Measurements from ENCODE around the gene SLAMF1.
A peak's percentile ranks its signal among the peaks of the same experiment; 100 is the strongest.
"Not testable (repeated sequence)": the region's sequence is repeated elsewhere in the genome, so short reads cannot be mapped to it uniquely, and the experiment has no call there.

SLAMF1 gene, protein sequence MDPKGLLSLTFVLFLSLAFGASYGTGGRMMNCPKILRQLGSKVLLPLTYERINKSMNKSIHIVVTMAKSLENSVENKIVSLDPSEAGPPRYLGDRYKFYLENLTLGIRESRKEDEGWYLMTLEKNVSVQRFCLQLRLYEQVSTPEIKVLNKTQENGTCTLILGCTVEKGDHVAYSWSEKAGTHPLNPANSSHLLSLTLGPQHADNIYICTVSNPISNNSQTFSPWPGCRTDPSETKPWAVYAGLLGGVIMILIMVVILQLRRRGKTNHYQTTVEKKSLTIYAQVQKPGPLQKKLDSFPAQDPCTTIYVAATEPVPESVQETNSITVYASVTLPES

DNA sequence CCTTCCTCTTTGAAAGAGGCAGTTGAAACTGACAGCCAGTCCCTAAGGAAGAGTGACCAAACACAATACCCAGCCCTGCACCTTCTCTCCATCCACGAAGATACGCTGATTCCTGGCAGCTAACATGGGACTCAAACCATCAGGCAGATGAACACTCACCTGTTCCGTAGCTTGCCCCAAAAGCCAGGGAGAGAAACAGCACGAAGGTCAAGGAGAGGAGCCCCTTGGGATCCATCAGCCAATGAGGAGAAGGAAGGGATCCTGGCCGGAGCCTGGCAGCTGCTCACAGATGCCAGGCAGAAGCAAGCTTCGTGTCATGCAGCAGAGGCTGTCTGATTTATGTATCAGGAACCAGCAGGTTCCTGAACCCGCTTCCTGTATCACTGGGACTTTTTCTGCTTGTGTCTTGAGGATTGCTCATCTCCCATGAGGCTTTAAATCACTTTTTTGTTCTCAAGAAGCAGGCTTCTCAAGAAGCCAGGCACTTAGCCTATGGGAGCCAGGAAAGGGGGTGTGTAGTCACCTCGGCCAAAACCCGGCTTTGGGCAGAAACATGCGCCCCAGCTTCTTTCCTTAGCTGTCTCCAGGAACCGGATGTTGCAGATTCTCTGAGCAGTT is at the start of gene SLAMF1:
TSS of gene SLAMF1 (minus strand) at position 334 of the 618 bp plus-strand sequence. CDS start at position 235, 99 bp downstream.
- DNase-seq (ENCODE audit: low read depth): no peak

DNA sequence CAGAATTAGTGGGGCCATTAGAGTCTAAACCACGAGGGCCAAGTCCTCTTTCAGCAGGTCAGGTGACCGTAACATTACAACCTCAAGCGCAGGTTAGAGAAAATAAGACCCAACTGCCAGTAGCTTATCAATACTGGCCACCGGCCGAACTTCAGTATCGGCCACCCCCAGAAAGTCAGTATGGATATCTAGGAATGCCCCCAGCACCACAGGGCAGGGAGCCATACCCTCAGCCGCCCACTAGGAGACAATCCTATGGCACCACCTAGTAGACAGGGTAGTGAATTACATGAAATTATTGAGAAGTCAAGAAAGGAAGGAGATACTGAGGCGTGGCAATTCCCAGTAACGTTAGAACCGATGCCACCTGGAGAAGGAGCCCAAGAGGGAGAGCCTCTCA is 45.5 kb upstream of the SLAMF1 start:
- not testable (repeated sequence) for DNase-seq (ENCODE audit: low read depth)

DNA sequence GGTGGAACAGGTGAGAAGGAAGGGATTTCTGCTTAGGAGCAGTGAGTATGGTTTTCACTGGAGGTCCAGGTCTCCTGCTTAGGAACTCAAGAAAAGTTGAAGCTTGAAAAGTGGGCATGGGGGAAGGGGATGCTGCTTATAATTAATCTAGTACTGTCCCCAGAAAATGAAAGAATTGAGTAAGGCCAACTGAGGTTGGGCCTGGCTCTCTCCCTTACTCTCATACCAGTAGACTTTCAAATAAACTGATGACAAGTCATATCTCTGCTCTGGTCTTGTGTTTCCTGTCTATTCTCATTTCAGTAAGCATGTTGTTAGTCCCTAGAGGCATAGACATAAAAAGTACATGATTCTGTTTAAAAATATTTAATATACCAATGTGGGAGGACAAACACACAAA is 38.4 kb upstream of the SLAMF1 start:
- DNase-seq (ENCODE audit: low read depth): no peak

DNA sequence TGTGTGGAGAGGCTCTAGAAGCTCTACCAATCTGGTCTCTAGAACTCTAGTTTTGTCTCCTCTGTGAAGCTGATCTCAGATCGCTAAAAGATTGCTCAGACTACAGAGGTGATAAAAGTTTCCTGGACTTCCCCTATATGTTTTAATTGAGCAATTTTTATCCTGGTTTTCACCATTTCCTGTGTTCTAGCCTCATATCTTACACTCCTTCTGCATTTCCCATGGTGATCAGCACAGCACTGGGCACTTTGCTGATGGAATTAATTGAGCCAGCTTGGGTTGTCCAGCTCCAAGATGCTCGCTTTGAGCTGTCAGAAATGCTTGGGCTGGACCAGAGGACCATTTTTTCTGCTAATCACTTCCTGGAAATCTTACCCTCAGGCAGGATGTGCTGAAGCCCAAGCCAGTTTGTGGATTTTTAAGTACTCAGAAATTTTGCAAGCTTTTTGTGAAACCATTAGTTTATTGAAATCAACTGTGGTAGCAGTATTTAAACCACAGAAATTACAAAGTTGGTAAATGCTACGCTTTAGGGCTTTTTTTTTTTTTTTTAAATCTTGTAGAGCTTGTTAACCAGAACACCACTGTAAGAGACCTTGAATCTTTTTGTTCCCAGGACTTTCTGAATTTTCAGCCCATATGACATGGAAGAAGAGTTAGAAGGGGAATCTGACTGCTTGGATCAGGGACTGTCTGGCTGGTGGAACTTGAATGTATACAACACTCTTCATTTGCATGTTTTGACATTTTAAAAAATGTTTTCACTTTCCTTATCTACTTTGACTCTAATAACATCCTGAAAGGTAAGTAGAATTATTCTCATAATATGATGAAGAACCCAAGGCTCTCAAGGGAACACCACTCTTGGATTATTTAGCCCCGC is 36.4 kb upstream of the SLAMF1 start:
- DNase-seq (ENCODE audit: low read depth): no peak

DNA sequence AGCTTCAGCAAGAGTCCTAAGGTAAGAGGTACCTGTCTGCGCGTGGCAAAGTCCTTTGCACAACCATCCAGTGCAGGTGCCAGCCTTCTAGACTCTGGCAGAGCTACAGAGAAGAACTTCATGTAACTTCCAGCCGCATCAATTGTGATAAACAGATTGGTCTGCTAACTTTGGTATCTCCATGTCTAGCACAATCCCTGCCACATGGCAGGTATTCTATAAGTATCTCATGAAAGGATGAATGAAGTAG is 35.0 kb upstream of the SLAMF1 start:
- DNase-seq (ENCODE audit: low read depth): no peak

DNA sequence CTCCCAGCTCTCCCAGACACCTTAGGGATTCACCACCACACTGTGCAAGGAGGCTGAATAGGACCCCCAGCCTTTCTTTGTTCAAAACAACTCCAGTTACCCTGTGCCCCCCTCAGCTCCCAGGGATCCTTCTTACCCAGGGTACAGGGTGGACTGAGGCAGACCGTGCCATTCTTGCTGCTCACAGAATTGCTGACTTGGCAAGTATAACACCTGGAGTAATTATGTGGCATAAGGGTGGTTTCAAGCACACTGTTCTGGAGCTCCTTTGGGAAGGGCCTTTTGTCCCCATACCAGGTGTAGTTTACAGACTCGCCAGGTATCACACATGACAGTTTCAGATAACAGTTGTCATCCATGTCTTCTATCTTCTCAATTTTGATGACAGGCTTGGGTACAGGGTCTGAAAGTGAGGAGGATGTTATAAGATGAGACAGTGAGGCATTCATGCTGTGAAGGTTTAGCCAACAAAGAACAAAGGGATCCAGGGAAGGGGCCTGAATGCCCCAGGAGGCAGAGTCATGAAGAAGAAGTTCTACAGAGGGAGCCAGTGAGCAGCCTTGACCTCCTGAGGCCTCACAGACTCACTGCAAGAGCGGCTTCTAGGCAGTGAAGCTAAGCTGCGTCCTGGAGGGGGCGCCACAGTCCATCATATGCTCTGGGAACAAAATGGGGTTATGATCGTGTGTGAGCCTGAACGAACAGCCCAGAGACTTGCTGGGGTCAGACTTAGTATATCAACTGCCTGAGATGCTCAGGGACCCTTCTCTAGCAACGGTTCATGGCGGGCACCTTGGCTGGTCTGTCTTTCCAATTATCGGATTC is 34.4 kb upstream of the SLAMF1 start:
- peak; percentile 38 for DNase-seq (ENCODE audit: low read depth)

DNA sequence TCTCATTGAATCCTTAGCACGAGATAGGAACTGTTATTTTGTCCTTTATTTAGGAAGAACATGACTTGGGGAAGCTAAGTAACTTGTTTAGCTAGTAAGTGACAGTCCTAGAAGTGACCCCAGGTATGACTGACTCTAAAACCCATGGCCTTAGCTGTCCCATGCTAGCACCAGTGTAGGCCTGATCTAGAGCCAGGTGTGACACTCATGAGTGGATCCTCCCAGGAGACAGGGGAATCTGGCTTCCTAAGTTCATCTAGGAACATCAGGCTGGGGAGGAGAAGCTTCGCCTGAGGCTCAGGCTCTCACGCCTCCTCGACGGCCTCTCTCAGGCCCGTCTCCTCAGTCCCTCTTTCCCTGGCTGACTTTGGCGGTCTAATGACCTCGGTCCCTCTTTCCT is 33.6 kb upstream of the SLAMF1 start:
- no peak for DNase-seq (ENCODE audit: low read depth)

DNA sequence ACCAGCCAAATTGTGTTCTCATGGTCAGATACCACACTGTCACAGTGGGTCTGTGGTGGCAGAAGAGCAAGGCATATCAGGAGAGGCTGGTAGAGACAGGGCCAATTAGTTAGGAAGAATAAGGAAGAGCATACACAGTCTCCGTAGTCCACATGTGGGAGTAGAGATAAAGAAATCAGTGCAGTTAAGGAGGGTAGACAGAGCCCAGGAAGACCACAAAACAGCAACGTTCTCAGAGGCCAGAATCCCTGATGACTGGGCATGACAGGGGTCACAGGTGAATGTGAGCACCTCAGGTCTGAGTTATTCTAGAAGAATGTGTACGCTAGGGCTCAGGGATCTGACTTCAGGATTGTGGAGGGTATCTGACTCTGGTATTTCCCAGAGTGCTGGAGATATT is 33.0 kb upstream of the SLAMF1 start:
- DNase-seq (ENCODE audit: low read depth): no peak

DNA sequence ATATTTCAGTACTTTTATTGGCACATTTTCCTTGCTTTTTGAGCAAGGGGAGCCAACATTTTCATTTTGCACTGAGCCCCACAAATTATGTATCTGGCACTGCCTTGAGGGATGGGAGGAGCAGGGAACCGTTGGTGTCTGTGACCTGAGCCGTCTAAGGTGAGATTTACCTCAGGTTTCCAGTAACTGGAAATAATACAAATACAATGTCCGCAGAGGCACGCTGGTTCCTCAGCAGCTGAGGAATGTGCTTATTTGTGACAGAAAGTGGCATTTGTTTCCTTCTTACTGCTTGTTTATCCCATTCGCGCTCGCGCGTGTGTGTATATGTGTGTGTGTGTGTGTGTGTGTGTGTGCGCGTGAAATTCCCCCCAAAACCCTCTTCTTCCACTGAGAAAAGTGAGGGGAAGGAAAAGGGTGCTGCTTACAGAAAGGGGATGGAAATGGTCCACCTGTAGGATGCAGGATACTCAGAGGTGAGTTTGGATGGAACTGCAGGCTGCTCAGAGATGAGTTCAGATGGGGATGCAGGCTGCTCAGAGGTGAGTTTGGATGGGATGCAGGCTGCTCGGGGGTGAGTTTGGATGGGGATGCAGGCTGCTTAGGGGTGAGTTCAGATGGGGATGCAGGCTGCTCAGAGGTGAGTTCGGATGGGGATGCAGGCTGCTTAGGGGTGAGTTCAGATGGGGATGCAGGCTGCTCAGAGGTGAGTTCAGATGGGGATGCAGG is 30.2 kb upstream of the SLAMF1 start:
- DNase-seq (ENCODE audit: low read depth): no peak

DNA sequence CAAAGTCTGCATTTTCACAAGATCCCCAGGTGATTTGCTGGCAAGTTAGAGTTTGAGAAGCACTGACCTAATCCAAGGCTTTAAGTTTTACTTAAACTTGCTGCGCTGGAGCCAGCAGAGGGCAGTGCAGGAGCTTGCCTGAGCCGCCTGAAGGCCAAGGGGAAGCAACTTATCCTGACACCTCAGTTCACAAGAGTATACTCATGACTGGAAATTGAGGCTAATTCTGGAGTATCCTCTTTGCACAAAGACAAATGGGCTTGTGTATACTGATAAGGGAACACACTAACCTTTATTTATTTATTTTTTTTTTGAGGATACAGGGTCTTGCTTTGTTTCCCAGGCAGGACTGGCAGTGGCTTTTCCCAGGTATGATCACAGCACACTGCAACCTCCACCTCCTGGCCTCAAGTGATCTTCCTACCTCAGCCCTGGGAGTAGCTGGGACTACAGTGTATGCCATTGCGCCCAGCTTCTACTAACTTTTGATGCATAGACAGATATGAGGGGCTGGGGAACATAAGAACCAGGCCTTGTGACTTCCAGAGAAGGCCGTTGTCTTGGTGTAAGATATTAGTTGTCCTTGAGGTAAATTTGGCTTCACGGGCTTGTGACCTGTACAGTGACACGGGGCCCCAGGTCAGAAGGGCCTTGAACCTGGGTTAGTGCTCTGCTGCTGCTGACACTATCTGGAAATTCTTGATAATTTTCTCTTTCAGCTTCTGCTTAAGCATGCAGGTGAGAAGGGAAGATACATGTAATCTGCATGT is 29.0 kb upstream of the SLAMF1 start:
- peak; percentile 15 for DNase-seq (ENCODE audit: low read depth)

DNA sequence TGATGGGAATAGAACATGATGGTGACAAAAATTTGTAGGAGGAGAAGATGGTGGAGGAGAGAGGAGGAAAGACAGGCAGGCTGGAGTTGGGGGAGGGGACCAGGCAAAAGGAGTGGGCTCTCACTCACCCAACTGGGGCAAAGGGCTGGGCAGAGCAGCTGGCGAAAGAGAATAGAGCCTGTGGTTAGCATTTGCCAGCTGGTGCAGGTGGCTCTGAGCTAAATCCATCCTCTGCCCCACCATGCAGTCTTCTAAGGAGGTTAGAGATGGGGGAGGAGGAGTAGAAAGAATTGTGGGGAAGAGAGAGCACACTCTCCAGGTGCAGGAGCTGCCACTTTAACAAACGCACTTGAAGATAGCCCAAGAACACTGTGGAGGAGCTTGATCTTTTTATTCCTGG is 27.6 kb upstream of the SLAMF1 start:
- DNase-seq (ENCODE audit: low read depth): no peak

DNA sequence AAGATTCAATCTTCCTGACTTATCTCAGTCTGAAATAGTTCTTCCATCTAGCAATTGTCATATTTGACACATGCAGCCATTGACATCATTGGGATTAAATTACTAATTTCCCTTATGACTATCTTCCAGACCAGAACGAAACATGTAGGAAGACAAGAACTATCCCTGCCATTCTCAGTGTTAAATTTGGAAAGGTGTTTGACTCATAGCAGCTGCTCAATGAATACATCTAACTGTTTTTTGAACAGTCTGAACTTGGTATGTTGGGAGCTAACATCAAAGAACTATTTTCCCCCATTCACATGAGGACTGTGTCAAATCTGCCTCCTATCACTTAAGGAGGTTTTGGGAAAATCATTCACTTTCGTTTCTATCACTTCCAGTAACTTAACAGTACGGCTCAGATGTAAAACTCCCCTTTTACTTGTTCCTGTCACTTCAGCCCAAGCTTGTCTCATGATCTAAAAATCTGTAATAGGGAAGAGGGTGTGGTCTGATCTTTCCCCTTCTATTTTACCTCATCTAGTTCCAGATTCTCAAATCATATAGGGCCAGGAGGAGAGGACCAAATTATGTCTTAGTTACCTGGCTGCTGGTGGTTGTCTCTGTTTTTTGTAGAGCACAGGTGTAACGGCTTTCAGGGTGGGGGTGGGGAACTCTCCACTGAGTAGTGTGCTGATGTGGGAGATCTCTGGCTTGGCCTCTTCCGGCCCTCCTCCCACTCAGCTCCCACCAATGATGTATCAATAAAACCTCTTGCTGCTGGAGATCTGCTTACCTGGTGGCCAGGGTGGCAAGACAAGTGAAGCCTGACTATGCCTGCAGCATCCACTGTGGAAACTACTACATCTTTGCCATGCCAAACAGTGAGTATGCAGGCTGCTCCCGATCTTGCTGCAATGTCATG is 26.2 kb upstream of the SLAMF1 start:
- no peak for DNase-seq (ENCODE audit: low read depth)

DNA sequence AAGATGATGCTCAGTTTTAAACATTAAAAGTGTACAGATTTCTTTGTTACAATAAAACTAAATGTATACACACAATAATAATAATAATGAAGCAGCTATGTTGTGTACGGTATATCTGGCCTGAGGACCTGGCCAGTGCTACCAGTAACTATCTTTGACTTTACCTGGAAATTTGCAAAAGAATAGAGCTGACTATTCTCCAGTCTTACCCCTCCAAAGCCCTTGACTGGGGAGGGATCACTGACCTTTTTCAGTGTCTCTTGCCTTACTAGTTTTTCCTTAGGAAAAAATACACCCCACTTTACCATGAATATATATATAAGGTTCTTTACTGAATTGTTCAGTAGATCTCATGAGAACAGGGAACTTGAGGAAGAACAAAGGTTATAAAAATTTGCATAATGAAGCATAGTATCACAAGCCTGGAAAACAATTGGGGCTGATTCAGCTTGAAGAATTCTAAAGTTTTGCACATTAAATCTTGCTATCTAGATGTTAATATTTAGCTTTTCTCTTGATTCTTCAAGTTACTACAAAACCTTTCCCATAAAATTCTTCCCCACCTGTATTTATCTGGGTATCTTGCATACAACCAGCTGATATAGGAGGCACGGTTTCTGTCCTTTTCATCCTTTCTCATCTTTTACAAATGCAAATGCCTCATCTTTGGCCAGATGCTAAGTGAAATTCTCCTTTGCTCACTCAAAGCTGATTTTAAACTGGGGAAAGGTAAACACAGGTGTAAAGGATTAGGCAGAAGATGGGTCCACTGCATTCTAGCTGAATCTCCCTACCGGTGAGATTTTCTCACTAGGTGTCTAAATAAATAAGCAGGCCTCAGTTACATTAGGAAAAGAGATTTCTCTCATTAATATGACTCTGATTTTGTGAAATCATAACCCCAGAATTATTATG is 25.0 kb upstream of the SLAMF1 start:
- no peak for DNase-seq (ENCODE audit: low read depth)

DNA sequence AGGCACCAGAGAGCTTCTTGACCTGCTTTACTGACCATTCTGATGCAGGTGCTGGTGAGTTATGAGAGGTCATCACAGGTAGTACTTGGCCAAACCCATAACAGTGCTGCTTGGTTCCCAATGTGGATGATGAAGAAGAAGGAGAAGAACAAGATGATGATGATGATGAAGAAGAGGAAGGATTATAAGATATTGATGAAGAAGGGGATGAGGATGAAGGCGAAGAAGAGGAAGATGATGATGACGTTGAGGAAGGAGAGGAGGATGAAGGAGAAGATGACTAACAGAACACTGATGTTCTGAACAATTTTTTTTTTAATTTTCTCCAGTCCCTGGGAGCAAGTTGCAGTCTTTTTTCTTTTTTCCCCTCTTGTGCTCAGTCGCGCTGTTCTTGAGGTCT is 23.9 kb upstream of the SLAMF1 start:
- no peak for DNase-seq (ENCODE audit: low read depth)

DNA sequence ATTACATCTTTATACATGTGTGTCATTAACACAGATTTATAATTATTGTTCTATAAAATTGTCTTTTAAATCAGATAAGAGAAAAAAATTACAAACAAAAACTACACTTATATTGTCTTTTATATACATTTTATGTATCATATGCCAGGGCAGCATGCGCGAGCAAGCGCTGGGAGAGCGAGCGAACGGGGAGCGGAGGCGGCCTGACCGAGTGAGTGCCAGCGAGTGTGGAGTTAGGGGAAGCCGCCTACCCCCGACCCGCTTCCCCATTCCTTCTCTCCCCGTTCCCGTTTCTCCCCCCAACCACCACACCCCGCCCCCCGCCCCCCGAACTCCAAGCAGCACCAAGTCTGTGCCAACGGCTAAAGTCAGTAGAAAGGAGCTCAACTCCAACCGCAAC is 23.0 kb upstream of the SLAMF1 start:
- DNase-seq (ENCODE audit: low read depth): no peak

DNA sequence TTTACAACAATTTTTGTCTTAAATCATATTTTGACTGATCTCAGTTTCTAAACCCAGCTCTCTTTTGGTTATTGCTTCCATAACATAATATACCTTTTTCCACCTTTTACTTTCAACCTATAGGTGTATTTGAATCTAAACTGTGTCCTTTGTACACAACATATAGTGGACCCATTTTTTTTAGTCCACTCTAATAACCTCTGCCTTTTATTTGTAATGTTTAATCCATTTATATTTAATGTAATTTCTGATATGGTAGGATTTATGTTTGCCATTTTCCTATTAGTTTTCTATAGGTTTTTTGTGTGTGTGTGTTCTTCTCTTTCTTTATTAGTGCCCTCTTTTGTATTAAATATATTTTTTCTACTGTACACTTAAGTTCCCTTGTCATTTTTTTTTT is 22.4 kb upstream of the SLAMF1 start:
- DNase-seq (ENCODE audit: low read depth): no peak

DNA sequence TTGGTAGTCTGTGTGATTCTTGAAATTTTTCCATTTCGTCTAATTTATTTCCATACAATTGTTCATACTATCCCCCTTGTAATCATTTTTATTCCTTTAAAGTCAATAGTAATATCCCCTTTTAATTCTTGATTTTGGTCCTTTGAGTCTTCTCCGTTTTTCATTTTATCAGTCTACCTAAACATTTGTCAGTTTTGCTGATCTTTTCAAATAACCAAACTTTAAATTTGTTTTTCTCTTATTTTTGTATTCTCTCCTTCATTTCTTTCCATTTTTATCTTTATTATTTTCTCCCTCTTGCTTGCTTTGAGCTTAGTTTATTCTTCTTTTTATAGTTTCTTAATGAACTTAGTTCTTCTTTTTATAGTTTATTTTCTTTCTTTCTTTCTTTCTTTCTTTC is 21.1 kb upstream of the SLAMF1 start:
- no peak for DNase-seq (ENCODE audit: low read depth)

DNA sequence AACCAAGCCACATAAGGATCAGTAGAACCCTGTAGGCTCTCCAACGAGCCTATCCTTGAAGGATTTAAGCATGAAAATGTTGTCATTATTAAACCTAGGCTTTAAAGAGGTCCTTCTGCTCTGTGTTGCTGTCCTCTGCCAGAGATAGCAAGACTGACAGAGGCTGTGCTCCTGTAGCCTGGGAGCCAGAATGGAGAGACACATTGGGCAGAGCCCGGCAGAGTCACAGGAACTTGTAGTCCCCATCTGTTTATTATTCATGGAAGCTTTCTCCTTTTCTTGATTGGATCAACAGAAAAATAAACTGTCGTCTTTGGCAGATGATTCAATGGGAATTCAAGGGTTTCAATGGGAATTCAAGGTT is 19.2 kb upstream of the SLAMF1 start:
- DNase-seq (ENCODE audit: low read depth): no peak

Data from HS-27A (cell line).